Right lobe of liver (tissue), 4 donors: ENCODE data around the gene ABCB4.

ENCODE experiments used
- POLR2A ChIP-seq: fragments of 450-650 bp; IDR thresholded peaks from one replicate; pipeline ENCODE4 v1.6.1; 2017; ENCODE audit warnings: antibody characterized with exemption, mild to moderate bottlenecking
- TF ChIP-seq, protein P1 (sequence below), 4 donors: fragments of 200-600 bp in 3 of 4; fragments of 450-650 bp in 1 of 4; IDR thresholded peaks; one replicate each; pipeline versions ENCODE4 v1.5.1 to v1.8.0; 2016 to 2022; ENCODE audit warnings: antibody characterized with exemption in 4 of 4, mild to moderate bottlenecking in 2 of 4
- donor health status: DM: no; HTN: no; CAD: no.
- donor health status: DM: no; HTN: no; CAD: no.
- donor health status: DM: no; HTN: yes; CAD: no.

DNA sequence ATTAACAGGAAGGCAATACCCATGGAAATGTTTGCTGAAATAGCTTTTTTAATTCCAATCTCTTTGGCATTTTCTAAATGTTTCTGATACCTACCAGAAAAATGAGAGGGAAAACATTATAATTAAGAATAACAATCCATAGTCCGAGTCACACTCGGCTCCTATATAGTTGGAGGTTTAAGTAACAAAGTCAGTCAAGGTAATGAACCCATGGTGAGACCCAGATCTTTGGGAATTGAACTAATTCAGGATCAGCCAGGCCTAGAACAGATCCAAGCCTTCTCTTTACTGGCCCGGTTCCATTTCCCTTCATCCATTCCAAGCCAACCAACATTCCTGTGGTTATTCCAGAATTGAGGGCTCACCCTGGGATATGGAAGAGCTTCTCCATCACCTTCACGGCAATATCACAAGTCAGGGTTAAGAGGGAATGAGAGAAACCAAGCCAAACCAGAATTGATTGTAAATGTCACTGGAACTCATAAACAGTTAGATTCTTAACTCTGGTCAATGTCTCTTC is 28.3 kb downstream of the ABCB4 start:
- TF ChIP-seq, protein P1, sequence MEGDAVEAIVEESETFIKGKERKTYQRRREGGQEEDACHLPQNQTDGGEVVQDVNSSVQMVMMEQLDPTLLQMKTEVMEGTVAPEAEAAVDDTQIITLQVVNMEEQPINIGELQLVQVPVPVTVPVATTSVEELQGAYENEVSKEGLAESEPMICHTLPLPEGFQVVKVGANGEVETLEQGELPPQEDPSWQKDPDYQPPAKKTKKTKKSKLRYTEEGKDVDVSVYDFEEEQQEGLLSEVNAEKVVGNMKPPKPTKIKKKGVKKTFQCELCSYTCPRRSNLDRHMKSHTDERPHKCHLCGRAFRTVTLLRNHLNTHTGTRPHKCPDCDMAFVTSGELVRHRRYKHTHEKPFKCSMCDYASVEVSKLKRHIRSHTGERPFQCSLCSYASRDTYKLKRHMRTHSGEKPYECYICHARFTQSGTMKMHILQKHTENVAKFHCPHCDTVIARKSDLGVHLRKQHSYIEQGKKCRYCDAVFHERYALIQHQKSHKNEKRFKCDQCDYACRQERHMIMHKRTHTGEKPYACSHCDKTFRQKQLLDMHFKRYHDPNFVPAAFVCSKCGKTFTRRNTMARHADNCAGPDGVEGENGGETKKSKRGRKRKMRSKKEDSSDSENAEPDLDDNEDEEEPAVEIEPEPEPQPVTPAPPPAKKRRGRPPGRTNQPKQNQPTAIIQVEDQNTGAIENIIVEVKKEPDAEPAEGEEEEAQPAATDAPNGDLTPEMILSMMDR (IDR thresholded peaks at IDR 0.05): no peak
- TF ChIP-seq POLR2A: no peak
